Activated naive CD8-positive, alpha-beta T cell treated with anti-CD3 and anti-CD28 coated beads for 36 hours (primary cell): Measurements from ENCODE around the gene ZNF670. TPM values are rescaled to one million over a fixed set of nuclear protein-coding genes. Genes with fewer than 3 reads are reported as not detected.
"Not testable (repeated sequence)": the region's sequence is repeated elsewhere in the genome, so short reads cannot be mapped to it uniquely, and the experiment has no call there.

Experiments
- DNase-seq: peaks from one replicate; pipeline ENCODE4 v3.0.0; 2021
- H3K27ac Mint-ChIP-seq: one replicate; pipeline ENCODE4 v1.8.0; 2022; ENCODE audit warnings: mild to moderate bottlenecking, moderate library complexity, mixed read lengths
- H3K27me3 Mint-ChIP-seq: one replicate; pipeline ENCODE4 v1.8.0; 2022; ENCODE audit warnings: mild to moderate bottlenecking, mixed read lengths
- H3K36me3 Mint-ChIP-seq: one replicate; pipeline ENCODE4 v1.8.0; 2021; ENCODE audit warnings: mild to moderate bottlenecking, mixed read lengths
- H3K4me1 Mint-ChIP-seq: one replicate; pipeline ENCODE4 v1.8.0; 2021; ENCODE audit warnings: mixed read lengths
- H3K4me3 Mint-ChIP-seq: one replicate; pipeline ENCODE4 v1.8.0; 2022; ENCODE audit warnings: mild to moderate bottlenecking, moderate library complexity, mixed read lengths
- H3K9me3 Mint-ChIP-seq: one replicate; pipeline ENCODE4 v1.8.0; 2022; ENCODE audit warnings: mixed read lengths
- total RNA-seq, 2 experiments: library from RNA; stranded (reverse); gene quantifications; one replicate each; pipeline ENCODE4 v1.2.3, GENCODE V29; 2021

ZNF670 gene
- 1 to 10 TPM; 5.5 to 5.9 TPM for total RNA-seq

DNA sequence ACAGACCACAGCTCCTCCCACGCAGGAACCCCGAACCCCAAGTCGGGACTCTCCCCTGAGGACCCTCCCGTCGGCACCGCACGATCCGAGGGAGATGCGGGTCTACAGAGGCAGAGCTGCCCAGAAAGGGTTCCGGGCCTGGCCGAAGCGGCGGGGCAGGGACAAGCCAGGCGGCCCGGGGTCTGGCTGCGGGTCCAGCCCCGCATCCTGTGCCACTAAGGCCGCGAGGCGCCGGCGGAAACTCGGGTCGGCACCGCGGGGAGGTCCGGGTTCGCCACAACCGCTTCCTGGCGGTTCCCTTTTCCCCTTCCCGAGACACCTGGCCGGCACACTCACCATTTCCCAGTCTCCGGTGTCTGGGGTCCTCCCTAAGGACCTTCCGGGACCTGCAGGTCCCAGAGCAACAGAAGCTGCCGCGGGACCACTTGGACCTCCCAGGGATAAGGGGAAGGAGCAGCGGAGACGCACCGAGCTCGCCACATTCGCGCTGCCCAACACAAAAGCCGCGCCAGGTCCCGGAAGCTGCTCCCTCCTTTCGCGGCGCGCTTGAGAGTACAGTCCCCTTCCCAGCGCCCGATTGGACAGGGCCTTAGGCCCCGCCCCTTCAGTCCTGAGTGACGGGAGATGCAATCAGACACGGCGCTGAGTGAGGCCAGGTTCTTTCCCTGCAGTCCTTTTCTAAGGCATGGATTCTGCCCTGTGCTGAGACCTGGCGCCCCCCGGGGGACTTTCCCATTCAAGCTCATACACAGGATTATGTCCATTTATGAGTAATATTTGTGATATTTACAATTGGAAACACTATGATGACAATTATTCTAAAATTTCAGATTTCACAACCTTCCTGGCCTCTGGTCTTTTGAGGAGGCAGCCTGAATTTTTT, at the start of gene ZNF670:
Gene ZNF670 (minus strand): TSS at position 554 of the 883 bp plus-strand sequence. CDS start 215 bp downstream, at position 339.
- Mint-ChIP-seq H3K4me1 (peaks cover 18% of the 10 kb centered on the region), H3K9me3 (peaks cover 14% of the 10 kb centered on the region), H3K4me3 (peak within 1 kb of the TSS; percentile 87), H3K27ac (peak within 1 kb of the TSS; percentile 89), H3K36me3 (peaks cover 39% of the 10 kb centered on the region), H3K27me3 (peaks cover 9% of the 10 kb centered on the region)
- DNase-seq = peak; percentile 94

DNA sequence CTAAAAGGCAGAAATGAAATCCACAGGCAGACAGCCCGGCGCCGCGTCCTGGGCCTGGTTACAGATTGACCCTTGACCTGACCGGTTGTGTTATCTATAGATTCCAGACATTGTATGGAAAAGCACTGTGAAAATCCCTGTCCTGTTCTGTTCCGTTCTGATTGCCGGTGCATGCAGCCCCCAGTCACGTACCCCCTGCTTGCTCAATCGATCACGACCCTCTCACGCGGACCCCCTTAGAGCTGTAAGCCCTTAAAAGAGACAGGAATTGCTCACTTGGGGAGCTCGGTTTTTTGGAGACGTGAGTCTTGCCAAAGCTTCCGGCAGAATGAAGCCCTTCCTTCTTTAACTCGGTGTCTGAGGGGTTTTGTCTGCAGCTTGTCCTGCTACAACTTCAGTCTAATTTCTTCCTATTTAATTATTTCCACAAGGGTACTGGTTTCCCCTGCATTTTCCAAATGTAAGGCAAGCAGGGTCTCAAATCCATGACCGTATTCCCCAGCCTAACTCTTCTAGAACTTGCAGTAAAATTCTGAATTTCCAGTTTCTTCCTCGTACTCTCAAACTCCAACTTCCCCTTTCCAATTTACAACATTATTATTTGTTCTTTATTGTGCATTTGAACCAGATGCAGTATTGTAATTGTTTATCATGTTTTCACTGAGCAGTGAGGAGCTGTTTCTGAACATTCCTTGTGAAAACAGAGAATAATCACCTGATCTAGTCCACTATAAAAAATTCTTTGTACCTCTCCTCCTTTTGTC, 49.1 kb upstream of the ZNF670 start:
- Mint-ChIP-seq H3K27ac (peak overlapping the region; percentile 77), H3K36me3 (peaks cover 46% of the 10 kb centered on the region), H3K9me3 (peaks cover 16% of the 10 kb centered on the region), H3K4me3 (peak overlapping the region; percentile 92)
- H3K4me1 Mint-ChIP-seq, H3K27me3 Mint-ChIP-seq, DNase-seq: not testable (repeated sequence)

GRCh38 chr1:247126601-247127000, 48.0 kb upstream of the ZNF670 start:
- H3K27me3 Mint-ChIP-seq, H3K4me1 Mint-ChIP-seq, H3K4me3 Mint-ChIP-seq, DNase-seq, H3K27ac Mint-ChIP-seq: not testable (repeated sequence)
- peaks cover 10% of the 10 kb centered on the region for H3K9me3 Mint-ChIP-seq
- H3K36me3 Mint-ChIP-seq = peaks cover 35% of the 10 kb centered on the region

- H3K4me1 Mint-ChIP-seq, H3K4me3 Mint-ChIP-seq, DNase-seq, H3K27me3 Mint-ChIP-seq, H3K27ac Mint-ChIP-seq: not testable (repeated sequence)
- Mint-ChIP-seq H3K9me3 (peaks cover 11% of the 10 kb centered on the region), H3K36me3 (peaks cover 30% of the 10 kb centered on the region)
These were observed 47.6 kb upstream of the ZNF670 start for GRCh38 chr1:247126166-247126565.

GRCh38 chr1:247121382-247121781, 42.8 kb upstream of the ZNF670 start:
- no peak overlapping the region for H3K4me3 Mint-ChIP-seq
- H3K27me3 Mint-ChIP-seq = no peaks in the 10 kb centered on the region
- no peaks in the 10 kb centered on the region for H3K4me1 Mint-ChIP-seq
- peaks cover 6% of the 10 kb centered on the region for H3K36me3 Mint-ChIP-seq
- no peak for DNase-seq
- H3K27ac Mint-ChIP-seq = no peak overlapping the region
- peaks cover 8% of the 10 kb centered on the region for H3K9me3 Mint-ChIP-seq

DNA sequence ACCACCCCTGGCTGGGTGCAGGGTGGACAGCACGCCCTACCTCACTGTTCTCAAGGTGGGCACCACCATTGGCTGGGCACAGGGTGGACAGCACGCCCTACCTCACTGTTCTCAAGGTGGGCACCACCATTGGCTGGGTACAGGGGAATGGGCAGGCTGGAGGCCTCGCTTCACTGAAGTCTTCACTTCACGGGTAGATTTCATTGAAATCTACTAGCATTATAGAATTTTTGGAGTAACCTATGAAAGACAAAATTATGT, 41.7 kb upstream of the ZNF670 start:
- not testable (repeated sequence) for H3K9me3 Mint-ChIP-seq, H3K4me1 Mint-ChIP-seq, H3K27ac Mint-ChIP-seq, H3K36me3 Mint-ChIP-seq, H3K4me3 Mint-ChIP-seq, DNase-seq, H3K27me3 Mint-ChIP-seq

DNA sequence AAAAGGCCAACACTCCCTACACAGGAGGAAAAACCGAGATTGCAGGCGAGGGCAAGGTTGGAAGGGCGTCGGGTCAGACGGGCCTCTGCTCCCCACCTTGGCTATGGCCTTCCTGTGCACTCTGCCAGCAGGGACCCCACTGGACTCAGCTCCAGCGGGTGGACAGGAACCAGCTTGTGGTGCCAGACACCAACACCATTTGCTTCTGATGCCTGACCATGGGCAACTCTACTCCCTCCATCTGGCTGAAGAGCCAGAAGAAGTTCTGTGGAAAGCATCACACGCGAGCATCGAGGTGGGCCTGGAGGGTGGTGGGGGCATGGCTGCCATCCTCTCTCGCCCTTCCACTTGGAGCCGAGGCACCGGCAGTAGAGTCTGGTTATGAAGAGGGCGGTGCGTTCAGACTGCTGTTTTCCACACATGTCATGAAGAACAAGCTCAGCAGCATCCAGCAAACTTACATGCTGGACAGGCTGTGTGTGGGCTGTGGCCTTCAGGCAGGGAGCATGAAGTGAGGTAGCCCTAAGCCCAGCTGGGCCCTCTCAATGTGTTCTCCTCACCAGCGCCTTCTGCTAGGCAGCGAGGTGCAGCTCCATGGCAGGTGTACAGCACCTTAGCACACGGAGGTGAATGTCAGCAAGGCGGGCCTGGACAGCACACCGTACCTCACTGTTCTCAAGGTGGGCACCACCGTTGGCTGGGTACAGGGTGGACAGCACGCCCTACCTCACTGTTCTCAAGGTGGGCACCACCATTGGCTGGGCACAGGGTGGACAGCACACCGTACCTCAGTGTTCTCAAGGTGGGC, 41.2 kb upstream of the ZNF670 start:
- DNase-seq = no peak
- H3K4me1 Mint-ChIP-seq = no peaks in the 10 kb centered on the region
- H3K9me3 Mint-ChIP-seq = peaks cover 7% of the 10 kb centered on the region
- no peak overlapping the region for H3K4me3 Mint-ChIP-seq
- no peaks in the 10 kb centered on the region for H3K27me3 Mint-ChIP-seq
- H3K36me3 Mint-ChIP-seq = peaks cover 3% of the 10 kb centered on the region
- H3K27ac Mint-ChIP-seq = no peak overlapping the region

DNA sequence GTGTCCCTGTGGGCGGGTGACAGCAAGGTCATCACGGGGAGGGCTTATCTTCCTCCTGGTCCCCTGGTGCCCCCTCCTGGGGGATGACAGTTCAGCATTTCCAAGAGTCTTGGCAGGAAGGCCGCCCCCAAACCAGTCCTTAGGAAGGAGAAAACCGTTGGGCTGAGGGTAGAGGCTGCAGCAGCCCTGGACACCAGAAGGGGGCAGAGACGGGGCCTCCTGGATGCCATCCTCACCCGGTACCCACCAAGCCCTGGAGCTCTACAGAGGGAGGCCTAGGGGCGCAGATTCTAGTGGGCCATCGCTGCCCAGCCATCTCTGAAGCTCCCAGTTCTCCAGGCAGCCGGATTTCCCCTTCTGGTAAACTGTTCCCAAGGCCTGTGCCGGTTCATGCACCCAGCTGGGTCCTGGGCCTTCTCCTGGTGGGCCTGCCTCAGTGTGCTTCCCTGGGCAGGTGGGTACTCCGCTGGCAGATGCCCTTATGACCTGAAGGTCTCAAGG, 40.4 kb upstream of the ZNF670 start:
- DNase-seq = peak; percentile 47
- Mint-ChIP-seq H3K27ac (no peak overlapping the region), H3K4me3 (no peak overlapping the region), H3K36me3 (no peaks in the 10 kb centered on the region), H3K4me1 (no peaks in the 10 kb centered on the region), H3K27me3 (peaks cover 4% of the 10 kb centered on the region), H3K9me3 (peaks cover 7% of the 10 kb centered on the region)

DNA sequence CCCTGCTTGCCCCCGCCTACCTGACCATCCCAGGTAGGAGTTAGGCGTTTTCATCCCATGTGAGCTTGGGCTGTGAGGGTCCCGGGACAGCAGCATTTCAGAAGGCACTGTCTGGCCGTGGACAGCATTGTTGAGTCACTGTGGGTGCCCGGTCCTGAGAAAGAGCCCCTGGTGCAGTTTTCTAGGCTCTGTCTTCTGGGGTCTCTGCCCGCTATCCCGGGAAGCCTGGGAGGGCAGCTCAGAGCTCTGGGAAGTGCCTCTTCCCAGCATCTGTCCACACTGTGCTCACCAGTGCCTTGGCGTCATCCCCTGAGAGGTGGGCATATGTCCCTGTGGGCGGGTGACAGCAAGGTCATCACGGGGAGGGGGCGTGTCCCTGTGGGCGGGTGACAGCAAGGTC, 36.9 kb upstream of the ZNF670 start:
- Mint-ChIP-seq H3K4me1 (peaks cover 4% of the 10 kb centered on the region), H3K9me3 (no peaks in the 10 kb centered on the region), H3K4me3 (no peak overlapping the region), H3K36me3 (no peaks in the 10 kb centered on the region), H3K27me3 (peaks cover 20% of the 10 kb centered on the region), H3K27ac (no peak overlapping the region)
- no peak for DNase-seq

GRCh38 chr1:247115141-247115510, 36.5 kb upstream of the ZNF670 start:
- H3K27me3 Mint-ChIP-seq = peaks cover 22% of the 10 kb centered on the region

GRCh38 chr1:247114351-247115140, 35.9 kb upstream of the ZNF670 start:
- H3K27me3 Mint-ChIP-seq = peaks cover 27% of the 10 kb centered on the region
- peaks cover 4% of the 10 kb centered on the region for H3K4me1 Mint-ChIP-seq
- no peak overlapping the region for H3K4me3 Mint-ChIP-seq
- H3K36me3 Mint-ChIP-seq = no peaks in the 10 kb centered on the region
- no peak for DNase-seq
- H3K27ac Mint-ChIP-seq = no peak overlapping the region
- peaks cover 3% of the 10 kb centered on the region for H3K9me3 Mint-ChIP-seq

More at GRCh38 chr1:247115141-247115510, 36.5 kb upstream of the ZNF670 start:
- Mint-ChIP-seq H3K27ac (no peak overlapping the region), H3K9me3 (no peaks in the 10 kb centered on the region), H3K36me3 (no peaks in the 10 kb centered on the region), H3K4me3 (no peak overlapping the region), H3K4me1 (peaks cover 4% of the 10 kb centered on the region)
- no peak for DNase-seq

GRCh38 chr1:247113733-247114271, 35.2 kb upstream of the ZNF670 start:
- Mint-ChIP-seq H3K27ac (no peak overlapping the region), H3K27me3 (peaks cover 35% of the 10 kb centered on the region)

DNA sequence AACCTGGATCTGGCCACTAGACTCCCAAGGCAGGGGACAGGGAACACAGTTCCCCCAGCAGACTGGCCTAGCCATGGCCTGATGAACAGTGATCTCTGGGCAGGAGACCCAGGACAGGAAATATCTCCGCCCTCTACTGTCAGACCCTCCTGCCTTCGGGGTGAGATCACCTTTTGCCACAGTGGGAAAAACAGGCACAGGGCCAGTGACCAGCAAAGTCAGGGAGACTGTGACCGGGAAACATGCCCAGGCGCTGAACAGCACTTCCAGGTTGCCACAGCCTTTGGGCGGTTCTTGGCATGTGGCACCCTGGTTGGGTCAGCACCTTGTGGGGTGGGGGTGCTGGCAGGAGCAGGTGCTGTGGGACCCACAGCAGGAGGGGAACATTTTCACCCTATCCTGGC, 34.5 kb upstream of the ZNF670 start:
- Mint-ChIP-seq H3K4me3 (no peak overlapping the region), H3K9me3 (peaks cover 3% of the 10 kb centered on the region), H3K27me3 (peaks cover 42% of the 10 kb centered on the region), H3K36me3 (no peaks in the 10 kb centered on the region), H3K4me1 (peaks cover 4% of the 10 kb centered on the region), H3K27ac (no peak overlapping the region)
- no peak for DNase-seq

More at GRCh38 chr1:247113733-247114271, 35.2 kb upstream of the ZNF670 start:
- no peaks in the 10 kb centered on the region for H3K36me3 Mint-ChIP-seq
- H3K9me3 Mint-ChIP-seq = peaks cover 3% of the 10 kb centered on the region
- DNase-seq = no peak
- H3K4me3 Mint-ChIP-seq = no peak overlapping the region
- peaks cover 4% of the 10 kb centered on the region for H3K4me1 Mint-ChIP-seq

GRCh38 chr1:247112479-247112781, 33.8 kb upstream of the ZNF670 start:
- DNase-seq = no peak
- Mint-ChIP-seq H3K4me1 (peaks cover 4% of the 10 kb centered on the region), H3K36me3 (no peaks in the 10 kb centered on the region), H3K27me3 (peaks cover 49% of the 10 kb centered on the region), H3K4me3 (peak overlapping the region; percentile 14), H3K9me3 (peaks cover 3% of the 10 kb centered on the region), H3K27ac (no peak overlapping the region)
